ENCODE measurements around the gene TBX19.

The TBX19 gene

GRCh38 chr1:168360151-168361021 is 79.7 kb downstream of the TBX19 start:
- Histone ChIP-seq H2AFZ (ENCODE audit: low read length, unreplicated experiment) (no peak overlapping the region), H3K4me1 (ENCODE audit: control insufficient read depth, insufficient read depth, low read length, unreplicated experiment) (no peaks in the 10 kb centered on the region), H3K79me2 (ENCODE audit: control insufficient read depth, insufficient read depth, low read length, unreplicated experiment) (no peaks in the 10 kb centered on the region), H3K27me3 (ENCODE audit: insufficient read depth, low read length) (peaks cover 52% of the 10 kb centered on the region), H3K4me3 (ENCODE audit: low read depth, low read length) (no peak overlapping the region), H3K36me3 (ENCODE audit: insufficient read depth, low read length) (no peaks in the 10 kb centered on the region), H3K27ac (ENCODE audit: low read depth, low read length) (no peak overlapping the region)

DNA sequence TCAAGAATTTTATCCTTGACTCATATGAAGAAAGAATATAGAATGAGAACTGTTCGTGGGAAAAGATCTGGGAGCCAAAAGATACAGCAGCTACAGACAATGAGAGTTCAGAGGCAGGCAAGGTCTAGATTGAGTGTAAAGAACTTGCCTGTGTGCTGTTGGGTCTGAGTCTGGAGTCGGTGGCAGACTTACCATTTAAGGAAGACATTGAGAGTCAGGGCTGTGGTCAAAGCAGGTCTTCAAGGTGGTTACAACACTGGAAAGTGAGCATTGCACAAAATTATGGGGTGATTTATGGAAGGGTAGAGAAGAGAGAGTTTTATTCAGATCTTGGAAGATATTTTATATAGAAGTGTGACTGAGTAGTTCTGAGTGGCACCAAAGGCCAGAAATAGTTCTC is 80.6 kb downstream of the TBX19 start:
- H3K4me1 ChIP-seq (ENCODE audit: control insufficient read depth, insufficient read depth, low read length, unreplicated experiment): no peaks in the 10 kb centered on the region
- no peak overlapping the region for H2AFZ ChIP-seq (ENCODE audit: low read length, unreplicated experiment)
- H3K27ac ChIP-seq (ENCODE audit: low read depth, low read length): no peak overlapping the region
- H3K4me3 ChIP-seq (ENCODE audit: low read depth, low read length): no peak overlapping the region
- no peaks in the 10 kb centered on the region for H3K79me2 ChIP-seq (ENCODE audit: control insufficient read depth, insufficient read depth, low read length, unreplicated experiment)
- H3K36me3 ChIP-seq (ENCODE audit: insufficient read depth, low read length): no peaks in the 10 kb centered on the region
- H3K27me3 ChIP-seq (ENCODE audit: insufficient read depth, low read length): peaks cover 60% of the 10 kb centered on the region

DNA sequence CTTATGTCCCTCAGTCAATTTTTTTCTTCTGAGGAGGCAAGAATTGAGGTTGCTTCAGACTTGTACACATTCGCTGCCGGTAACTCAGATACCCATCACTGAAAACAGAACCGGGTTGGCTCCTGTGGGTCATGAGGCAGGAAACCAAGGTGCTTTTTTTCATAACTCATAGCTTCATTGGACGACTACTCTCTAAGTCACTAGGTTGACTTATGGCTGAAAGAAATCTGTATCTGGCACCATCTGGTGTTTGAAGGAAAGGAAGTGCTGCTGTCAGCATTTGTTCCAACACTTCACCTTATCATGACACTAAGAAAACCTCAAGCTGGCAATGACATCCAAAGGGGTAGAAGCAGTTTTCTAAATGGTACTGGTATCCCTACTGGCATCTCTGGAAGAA is 82.3 kb downstream of the TBX19 start:
- Histone ChIP-seq H3K79me2 (ENCODE audit: control insufficient read depth, insufficient read depth, low read length, unreplicated experiment) (no peaks in the 10 kb centered on the region), H2AFZ (ENCODE audit: low read length, unreplicated experiment) (no peak overlapping the region), H3K27ac (ENCODE audit: low read depth, low read length) (no peak overlapping the region), H3K36me3 (ENCODE audit: insufficient read depth, low read length) (no peaks in the 10 kb centered on the region), H3K27me3 (ENCODE audit: insufficient read depth, low read length) (peaks cover 73% of the 10 kb centered on the region), H3K4me3 (ENCODE audit: low read depth, low read length) (no peak overlapping the region), H3K4me1 (ENCODE audit: control insufficient read depth, insufficient read depth, low read length, unreplicated experiment) (no peaks in the 10 kb centered on the region)

All from ACC112 (cell line).